A549 (cell line): ENCODE results near the gene UGT3A1. TPM values are rescaled to one million over a fixed set of nuclear protein-coding genes. Genes with fewer than 3 reads are reported as not detected.
A peak's percentile ranks its signal among the peaks of the same experiment; 100 is the strongest.

ENCODE experiments used
- ATAC-seq, 2 experiments: fragments of 200-7000 bp in 1 of 2; fragments of >200 bp in 1 of 2; cut with Nextera tagmentation in 1 of 2; cut with Tn5 transposase in 1 of 2; 3 replicates each; pipeline versions ENCODE4 v1.8.0 to v1.9.1; 2018 to 2020; ENCODE audit warnings: mild to moderate bottlenecking in 1 of 2, moderate library complexity in 1 of 2
- CTCF ChIA-PET: fragments of 300-600 bp; sonication (Branson Sonifier 250); formaldehyde crosslinking; extraction: SDS; loops from one replicate; lab custom pipeline; 2021; ENCODE audit warnings: antibody characterized with exemption, inconsistent platforms; lab: Yijun Ruan, JAX
- POLR2A ChIA-PET: fragments of 350-600 bp; formaldehyde crosslinking; extraction: SDS; loops from one replicate; lab custom pipeline; 2021; ENCODE audit warnings: antibody characterized with exemption, inconsistent platforms; lab: Yijun Ruan, JAX
- DNase-seq, 2 experiments: peaks; one replicate each; pipeline versions ENCODE4 v3.0.0 to v3.0.0-alpha.2; 2011 to 2016; ENCODE audit warnings: low read depth in 1 of 2, low spot score in 1 of 2
- FAIRE-seq: peaks from 2 replicates; lab custom pipeline; 2011; peaks lifted over from hg19 to GRCh38; lab: Jason Lieb, UNC
- H3K27ac ChIP-seq, 2 experiments: fragments of >200 bp; sonication (Bioruptor Twin); formaldehyde crosslinking; 3 replicates each; pipeline ENCODE4 v1.5.1; 2016 to 2017
- H3K4me1 ChIP-seq: fragments of >200 bp; sonication (Bioruptor Twin); formaldehyde crosslinking; 3 replicates; pipeline ENCODE4 v1.6.1; 2016
- H3K4me2 ChIP-seq: fragments of >200 bp; sonication (Bioruptor Twin); formaldehyde crosslinking; 3 replicates; pipeline ENCODE4 v1.6.1; 2016
- H3K4me3 ChIP-seq: fragments of >200 bp; sonication (Bioruptor Twin); formaldehyde crosslinking; 3 replicates; pipeline ENCODE4 v1.5.1; 2016
- H3K9me3 ChIP-seq: fragments of >200 bp; sonication (Bioruptor Twin); formaldehyde crosslinking; 3 replicates; pipeline ENCODE4 v1.6.1; 2016
- CHD2 ChIP-seq: fragments of 150-350 bp; IDR thresholded peaks from 2 replicates; pipeline ENCODE4 v1.6.1; 2014; ENCODE audit warnings: low read length; ENCODE audit not compliant: partially characterized antibody
- CTCF ChIP-seq: fragments of >200 bp; sonication (Bioruptor Twin); formaldehyde crosslinking; IDR thresholded peaks from 3 replicates; pipeline ENCODE4 v1.5.1; 2016
- EHF ChIP-seq: fragments of 250-450 bp; sonication (Bioruptor Pico); IDR thresholded peaks from 2 replicates; pipeline ENCODE4 v1.5.0; 2020; ENCODE audit warnings: mild to moderate bottlenecking
- ESRRA ChIP-seq: fragments of 150-350 bp; IDR thresholded peaks from 2 replicates; pipeline ENCODE4 v1.6.1; 2014; ENCODE audit warnings: mild to moderate bottlenecking, low read length, borderline replicate concordance
- FOSL2 ChIP-seq, 2 experiments: fragments of 450-650 bp in 1 of 2; fragments of >200 bp in 1 of 2; sonication (Bioruptor Twin) in 1 of 2; formaldehyde crosslinking; IDR thresholded peaks; 2 replicates each; pipeline versions ENCODE4 v1.5.0 to v1.6.1; 2016 to 2020; ENCODE audit warnings: mild to moderate bottlenecking in 1 of 2, moderate library complexity in 1 of 2
- GATA3 ChIP-seq: IDR thresholded peaks from 2 replicates; pipeline ENCODE4 v1.6.1; 2012; ENCODE audit warnings: borderline replicate concordance
- HES2 ChIP-seq: fragments of >200 bp; sonication (Bioruptor Twin); formaldehyde crosslinking; IDR thresholded peaks from 2 replicates; pipeline ENCODE4 v1.6.1; 2016
- HOXA7 ChIP-seq: fragments of 250-450 bp; sonication (Bioruptor Pico); IDR thresholded peaks from 2 replicates; pipeline ENCODE4 v1.5.0; 2020; ENCODE audit warnings: mild to moderate bottlenecking, moderate library complexity
- HOXB13 ChIP-seq: fragments of 250-450 bp; sonication (Bioruptor Pico); IDR thresholded peaks from 2 replicates; pipeline ENCODE4 v1.5.0; 2020; ENCODE audit warnings: low read depth, mild to moderate bottlenecking, moderate library complexity
- KDM1A ChIP-seq: fragments of 200-600 bp; sonication (generic); IDR thresholded peaks from 2 replicates; pipeline ENCODE4 v1.6.1; 2016; ENCODE audit warnings: low read depth, mild to moderate bottlenecking
- MAZ ChIP-seq: fragments of 150-350 bp; IDR thresholded peaks from 2 replicates; pipeline ENCODE4 v1.6.1; 2014; ENCODE audit warnings: antibody characterized with exemption, low read depth, low read length, borderline replicate concordance
- NR3C1 ChIP-seq: fragments of >200 bp; sonication (Bioruptor Twin); formaldehyde crosslinking; IDR thresholded peaks from 3 replicates; pipeline ENCODE4 v1.6.1; 2017
- PHF8 ChIP-seq: fragments of 200-600 bp; sonication (generic); IDR thresholded peaks from 2 replicates; pipeline ENCODE4 v1.6.1; 2016; ENCODE audit warnings: low read depth, mild to moderate bottlenecking, antibody characterized with exemption, moderate library complexity, borderline replicate concordance
- POLR2AphosphoS2 ChIP-seq: conservative IDR thresholded peaks from 2 replicates; pipeline ENCODE4 v1.6.1; 2012; ENCODE audit warnings: low read length, improper control_type of control experiment, inconsistent platforms
- RAD21 ChIP-seq, 2 experiments: fragments of >200 bp in 1 of 2; sonication (Bioruptor Twin) in 1 of 2; formaldehyde crosslinking in 1 of 2; IDR thresholded peaks in 1 of 2; conservative IDR thresholded peaks in 1 of 2; 2 replicates in 1 of 2; 3 replicates in 1 of 2; pipeline ENCODE4 v1.6.1; 2012 to 2018; ENCODE audit warnings: inconsistent platforms in 1 of 2
- RARB ChIP-seq: fragments of 250-450 bp; sonication (Bioruptor Pico); IDR thresholded peaks from 2 replicates; pipeline ENCODE4 v1.8.0; 2021; ENCODE audit warnings: mild to moderate bottlenecking, moderate library complexity
- RCOR1 ChIP-seq: fragments of 150-350 bp; IDR thresholded peaks from 2 replicates; pipeline ENCODE4 v1.6.1; 2014; ENCODE audit warnings: antibody characterized with exemption, low read length, low read depth
- REST ChIP-seq: fragments of 200-600 bp; sonication (generic); IDR thresholded peaks from 2 replicates; pipeline ENCODE4 v1.6.1; 2016; ENCODE audit warnings: antibody characterized with exemption, mild to moderate bottlenecking, moderate library complexity
- SREBF2 ChIP-seq: fragments of 450-650 bp; IDR thresholded peaks from 2 replicates; pipeline ENCODE4 v1.6.1; 2014; ENCODE audit warnings: mild to moderate bottlenecking, moderate library complexity
- USF2 ChIP-seq: fragments of 450-650 bp; IDR thresholded peaks from 2 replicates; pipeline ENCODE4 v1.6.1; 2014; ENCODE audit warnings: antibody characterized with exemption
- ZC3H11A ChIP-seq: fragments of 450-650 bp; IDR thresholded peaks from 2 replicates; pipeline ENCODE4 v1.6.1; 2014; ENCODE audit warnings: antibody characterized with exemption, mild to moderate bottlenecking
- ZSCAN20 ChIP-seq: fragments of 250-450 bp; sonication (Bioruptor Pico); IDR thresholded peaks from 2 replicates; pipeline ENCODE4 v1.8.0; 2022; ENCODE audit warnings: mild to moderate bottlenecking, moderate library complexity
- WGBS: methylation state at CpG from one replicate; pipeline ENCODE4 v1.1.6; 2017; ENCODE audit errors: missing lambda C conversion rate; 5-methylcytosine and 5-hydroxymethylcytosine counted together
- polyA plus RNA-seq, 4 experiments: library from polyadenylated mRNA; depleted of rRNA in 3 of 4; stranded (reverse); fragments of >200 nt; fragmentation: RNase III in 1 of 4; extraction: RNeasy Plus Mini Kit Qiagen cat#74134 plus additional on column Dnase treatment in 1 of 4; gene quantifications; 2 replicates in 3 of 4; 3 replicates in 1 of 4; pipeline ENCODE4 v1.2.3, GENCODE V29; 2011 to 2017

The UGT3A1 gene
- polyA plus RNA-seq, 2 of the 4 experiments (the other 2 are of a cell fraction): not detected

- no peak for TF ChIP-seq MAZ
- no peak for TF ChIP-seq RCOR1
- no peak for TF ChIP-seq KDM1A
- TF ChIP-seq NR3C1: no peak
- no peak for TF ChIP-seq USF2
- TF ChIP-seq FOSL2 (IDR thresholded peaks at IDR 0.05): no peak
- TF ChIP-seq FOSL2 (CRISPR knock-in tag; IDR thresholded peaks at IDR 0.05): no peak
- TF ChIP-seq HOXA7: no peak
- TF ChIP-seq, all 56 proteins: peak for 0
- ATAC-seq (no peak), DNase-seq (no peak), FAIRE-seq (no peak)
- no peak overlapping the region for H3K4me2 ChIP-seq
- no peak overlapping the region for H3K4me3 ChIP-seq
- H3K27ac ChIP-seq: no peak overlapping the region
- 17% methylated on average over 5 of the region's 5 CpGs for WGBS
- POLR2A ChIA-PET: no interaction called here
- CTCF ChIA-PET: interaction anchor here (1.1 to 1.5 kb wide), 2 partner anchors 12 to 45 kb away, joined by 3 read pairs; no protein-coding TSS in a partner anchor
- no peaks in the 10 kb centered on the region for H3K4me1 ChIP-seq
- no peaks in the 10 kb centered on the region for H3K9me3 ChIP-seq
These were observed 19.3 kb downstream of the UGT3A1 start for GRCh38 chr5:35971878-35972210.

- no peak for TF ChIP-seq ESRRA
- TF ChIP-seq RCOR1: no peak
- no peak for TF ChIP-seq PHF8
- TF ChIP-seq HES2: no peak
- TF ChIP-seq SREBF2: no peak
- no peak for TF ChIP-seq GATA3
- no peak for TF ChIP-seq POLR2AphosphoS2
- no peak for TF ChIP-seq HOXA7
- TF ChIP-seq ZC3H11A: no peak
- no peak for TF ChIP-seq CHD2
- no peak for TF ChIP-seq RARB (CRISPR knock-in tag)
- TF ChIP-seq ZSCAN20: no peak
- no peak for TF ChIP-seq HOXB13 (CRISPR knock-in tag)
- POLR2A ChIA-PET: no interaction called here
- H3K4me1 ChIP-seq: no peaks in the 10 kb centered on the region
- FAIRE-seq (no peak), ATAC-seq (no peak), DNase-seq (no peak)
- whole genome bisulfite sequencing: 47% methylated on average over 4 of the region's 4 CpGs
- no peak overlapping the region for H3K4me3 ChIP-seq
- H3K9me3 ChIP-seq: no peaks in the 10 kb centered on the region
- no peak overlapping the region for H3K27ac ChIP-seq
- no peak overlapping the region for H3K4me2 ChIP-seq
- CTCF ChIA-PET: interaction anchor here (1.5 kb wide), 1 partner anchor 45 kb away, joined by 3 read pairs; no protein-coding TSS in a partner anchor
These were observed 19.9 kb downstream of the UGT3A1 start for GRCh38 chr5:35971186-35971877.

GRCh38 chr5:35963381-35963843 is 27.8 kb downstream of the UGT3A1 start:
- Histone ChIP-seq H3K27ac (no peak overlapping the region), H3K4me1 (no peaks in the 10 kb centered on the region), H3K4me3 (no peak overlapping the region), H3K4me2 (no peak overlapping the region), H3K9me3 (no peaks in the 10 kb centered on the region; the same call in 2 of the 3 replicates)
- ATAC-seq (peak in 1 of 2 experiments; percentile 44; a peak in 3 of 6 replicates), DNase-seq (peak in 1 of 2 experiments; percentile 11), FAIRE-seq (no peak)
- CTCF ChIA-PET: interaction anchor here (0.7 to 1.3 kb wide), 2 partner anchors 16 to 810 kb away, joined by 3 read pairs; no protein-coding TSS in a partner anchor
- WGBS: 2% methylated on average over 8 of the region's 8 CpGs
- TF ChIP-seq GATA3 (no peak), REST (no peak), EHF (CRISPR knock-in tag) (no peak), RAD21 (conservative IDR thresholded peaks at IDR 0.05 in 1 of 2, IDR thresholded peaks at IDR 0.05 in 1 of 2) (peak in 1 of 2 experiments; percentile 31; a peak in 1 of 5 replicates), CTCF (peak; percentile 21; the same call in 1 of the 3 replicates)
- POLR2A ChIA-PET: no interaction called here
